Stimulated activated CD8-positive, alpha-beta memory T cell treated with anti-CD3 and anti-CD28 coated beads, Interleukin-4, amount 100 ng/mL, for 48 hours (primary cell): ENCODE data around the gene OR52M1.
"Not testable (repeated sequence)": the region's sequence is repeated elsewhere in the genome, so short reads cannot be mapped to it uniquely, and the experiment has no call there.

Experiments
- DNase-seq: peaks from one replicate; pipeline ENCODE4 v3.0.0-alpha.2; 2020

The OR52M1 gene

GRCh38 chr11:4544891-4545290, at the start of gene OR52M1:
OR52M1 (plus strand) TSS chr11:4545191; CDS start chr11:4545191, 0 bp downstream.
- no peak for DNase-seq

- no peak for DNase-seq
Observed at GRCh38 chr11:4495487-4495886, 49.5 kb upstream of the OR52M1 start.

GRCh38 chr11:4495986-4496385, 49.0 kb upstream of the OR52M1 start:
- no peak for DNase-seq

- DNase-seq, result no peak
Observed at GRCh38 chr11:4496557-4497248, 48.3 kb upstream of the OR52M1 start.

- no peak for DNase-seq
Observed at GRCh38 chr11:4508886-4509285, 36.1 kb upstream of the OR52M1 start.

- DNase-seq, result no peak
Observed at GRCh38 chr11:4511282-4512245, 33.4 kb upstream of the OR52M1 start.

- DNase-seq, result no peak
Observed at GRCh38 chr11:4514196-4514595, 30.8 kb upstream of the OR52M1 start.

GRCh38 chr11:4522339-4522738, 22.7 kb upstream of the OR52M1 start:
- no peak for DNase-seq

GRCh38 chr11:4522752-4523151, 22.2 kb upstream of the OR52M1 start:
- DNase-seq, result no peak

- no peak for DNase-seq
Observed at GRCh38 chr11:4523666-4524065, 21.3 kb upstream of the OR52M1 start.

- no peak for DNase-seq
Observed at GRCh38 chr11:4527926-4528325, 17.1 kb upstream of the OR52M1 start.

GRCh38 chr11:4531686-4532085, 13.3 kb upstream of the OR52M1 start:
- not testable (repeated sequence) for DNase-seq

- DNase-seq, result peak; percentile 68
Observed at GRCh38 chr11:4539603-4540219, 5.3 kb upstream of the OR52M1 start.

GRCh38 chr11:4541071-4541470, 3.9 kb upstream of the OR52M1 start:
- DNase-seq, result no peak

GRCh38 chr11:4543561-4543960, 1.4 kb upstream of the OR52M1 start:
- no peak for DNase-seq

- DNase-seq, result no peak
Observed at GRCh38 chr11:4546878-4547277, 1.9 kb downstream of the OR52M1 start.

- DNase-seq, result no peak
Observed at GRCh38 chr11:4547416-4547815, 2.4 kb downstream of the OR52M1 start.

- DNase-seq, result no peak
Observed at GRCh38 chr11:4551346-4551979, 6.5 kb downstream of the OR52M1 start.

- no peak for DNase-seq
Observed at GRCh38 chr11:4559527-4560440, 14.8 kb downstream of the OR52M1 start.

GRCh38 chr11:4560467-4560866, 15.5 kb downstream of the OR52M1 start:
- no peak for DNase-seq

- no peak for DNase-seq
Observed at GRCh38 chr11:4565371-4565770, 20.4 kb downstream of the OR52M1 start.

- DNase-seq, result no peak
Observed at GRCh38 chr11:4569075-4569474, 24.1 kb downstream of the OR52M1 start.
